HG03039 (cell line): ENCODE results near the gene RTN4RL2.

ENCODE experiments used
- ATAC-seq: cut with Tn5 transposase; IDR thresholded peaks from one replicate; pipeline ENCODE4 v1.9.1; 2021; ENCODE audit warnings: mild to moderate bottlenecking, moderate library complexity; ENCODE audit not compliant: unreplicated experiment

Gene RTN4RL2

DNA sequence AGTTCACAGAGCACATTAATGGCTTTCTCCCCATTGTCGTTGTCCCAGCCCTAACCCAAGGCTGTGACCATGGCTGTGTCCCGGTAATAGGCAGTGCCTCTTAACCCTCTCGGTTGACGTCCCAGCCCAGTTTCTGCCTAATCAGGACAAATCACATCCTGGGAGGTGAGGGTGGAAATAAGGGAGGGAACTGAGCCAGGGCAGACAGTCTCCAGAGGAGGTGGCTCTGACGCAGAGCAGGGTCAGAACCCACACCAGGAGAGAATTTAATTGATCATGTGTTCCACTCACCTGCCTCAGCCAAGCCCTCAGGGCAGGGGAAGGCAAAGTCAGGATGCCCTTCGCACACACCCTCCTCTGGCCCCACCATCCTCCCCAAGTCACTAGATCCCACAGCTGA lies 38.2 kb downstream of the RTN4RL2 start:
- no peak for ATAC-seq

DNA sequence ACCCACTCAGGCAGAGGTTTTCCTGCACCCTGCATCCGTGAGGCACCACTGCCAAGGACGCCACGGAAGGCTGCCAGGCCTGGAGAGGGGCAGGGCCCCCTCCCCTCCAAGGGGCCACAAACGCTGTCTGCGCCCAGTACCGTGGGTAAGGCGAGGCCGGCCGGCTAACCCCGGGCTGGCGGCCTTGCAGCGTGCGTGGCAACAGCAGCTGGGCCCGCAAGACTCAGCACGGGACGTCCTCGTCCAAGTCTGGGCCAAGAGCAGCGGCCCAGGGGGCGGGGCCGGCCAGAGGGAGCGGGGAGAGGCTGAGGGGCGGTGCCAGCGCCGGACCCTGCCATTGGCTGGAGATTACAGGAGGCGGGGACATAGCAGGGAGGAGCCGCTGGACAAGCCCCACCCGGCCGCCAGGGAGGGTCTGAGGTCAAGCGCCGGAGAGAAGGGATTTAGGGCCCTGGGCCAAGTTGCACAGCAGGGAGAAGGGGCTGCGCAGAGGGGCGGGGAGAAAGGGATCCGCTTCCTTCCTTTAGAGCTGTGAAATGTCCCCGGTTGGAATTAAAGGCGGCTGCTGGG lies 39.2 kb downstream of the RTN4RL2 start:
- peak; percentile 99 for ATAC-seq

DNA sequence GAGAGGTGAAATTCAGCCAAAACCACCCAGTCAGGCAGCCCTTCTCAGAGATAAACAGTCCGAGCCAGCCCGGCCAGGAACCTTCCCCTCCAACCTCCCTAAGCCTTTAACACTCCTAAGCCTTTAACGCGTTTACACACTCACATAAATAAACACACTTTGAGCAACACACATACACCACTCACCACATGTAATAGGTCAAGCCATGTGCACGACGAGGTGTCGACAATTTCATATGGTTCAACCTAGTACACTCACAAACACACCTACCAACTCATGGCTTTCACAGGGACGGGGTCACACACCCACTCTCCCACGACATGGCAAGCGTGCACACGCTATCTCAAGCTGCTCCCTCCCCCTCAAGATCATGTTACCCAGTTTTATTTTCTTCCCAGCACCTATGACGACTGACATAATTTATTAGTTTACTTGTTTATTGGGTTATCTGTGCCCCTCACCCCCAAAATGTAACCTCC lies 39.7 kb downstream of the RTN4RL2 start:
- no peak for ATAC-seq

DNA sequence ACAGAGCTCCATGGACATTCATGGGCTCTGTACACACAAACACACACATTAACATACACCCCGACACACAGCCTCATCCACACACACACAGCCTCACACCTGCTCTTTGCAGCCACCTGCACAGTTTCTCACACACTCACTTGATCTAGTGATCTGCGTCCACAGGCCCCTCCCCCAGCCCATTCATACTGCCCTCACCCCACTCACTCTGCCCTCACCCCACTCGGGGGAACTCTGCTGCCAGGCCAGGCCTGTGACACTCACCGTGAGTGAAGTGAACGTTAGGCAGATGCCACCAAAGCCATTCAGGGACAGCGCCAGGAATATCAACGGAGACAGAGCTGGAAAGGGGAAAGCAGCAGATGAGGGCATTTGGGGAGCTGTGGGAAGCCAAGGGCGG lies 40.2 kb downstream of the RTN4RL2 start:
- ATAC-seq = no peak

DNA sequence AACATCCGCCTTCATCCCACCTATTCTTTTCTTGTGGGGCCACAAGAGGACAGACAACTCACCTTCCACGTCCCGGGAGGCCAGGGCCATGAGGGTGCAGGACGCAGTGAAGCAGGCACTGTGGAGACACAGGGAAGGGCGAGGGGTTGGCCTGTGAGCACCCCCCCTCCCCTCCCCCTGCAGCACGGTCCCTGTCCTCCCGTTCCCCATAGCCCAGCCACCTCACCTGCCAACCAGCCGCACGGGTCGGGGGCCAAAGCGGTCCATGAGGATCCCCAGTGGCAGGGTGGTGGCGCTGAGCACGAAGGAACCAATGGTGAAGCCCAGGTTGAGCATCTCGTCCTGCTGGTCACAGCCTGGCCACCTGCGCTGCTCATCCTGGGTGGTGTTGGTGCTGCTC lies 40.6 kb downstream of the RTN4RL2 start:
- ATAC-seq = no peak

DNA sequence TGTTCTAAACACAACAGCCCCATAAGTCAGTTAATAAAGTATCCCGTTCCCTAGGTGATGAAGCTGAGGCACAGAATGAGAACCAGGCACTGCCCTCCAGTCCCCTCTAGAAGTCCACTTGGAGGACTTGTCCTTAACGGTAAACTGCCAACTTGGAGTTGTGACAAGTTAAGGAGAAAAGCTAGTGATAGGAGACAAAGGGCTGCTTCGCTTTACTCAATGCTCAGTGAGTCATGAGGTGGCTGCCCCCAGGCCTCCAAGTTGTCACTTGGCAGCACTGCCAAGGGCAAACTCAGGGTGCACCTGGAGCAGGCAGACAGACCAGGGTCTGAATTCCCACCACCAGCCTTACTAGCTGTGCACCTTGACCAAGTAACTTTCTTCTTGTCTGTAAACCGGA lies 41.6 kb downstream of the RTN4RL2 start:
- no peak for ATAC-seq

DNA sequence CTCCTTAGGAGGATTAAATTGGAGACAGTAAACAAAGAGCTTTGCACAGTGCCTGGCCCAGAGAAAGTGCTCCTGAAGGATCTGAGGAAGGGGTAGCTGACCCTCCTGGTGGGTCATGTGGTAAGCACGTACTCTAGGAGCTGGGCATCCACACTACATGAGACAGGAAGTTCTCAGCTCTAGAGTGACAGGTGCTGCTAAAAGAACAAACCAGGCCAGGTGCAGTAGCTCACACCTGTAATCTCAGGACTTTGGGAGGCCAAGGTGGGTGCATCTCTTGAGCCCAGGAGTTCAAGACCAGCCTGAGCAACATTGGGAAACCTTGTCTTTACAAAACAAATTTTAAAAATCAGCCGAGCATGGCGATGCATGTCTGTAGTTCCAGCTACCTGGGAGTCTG lies 42.0 kb downstream of the RTN4RL2 start:
- no peak for ATAC-seq

DNA sequence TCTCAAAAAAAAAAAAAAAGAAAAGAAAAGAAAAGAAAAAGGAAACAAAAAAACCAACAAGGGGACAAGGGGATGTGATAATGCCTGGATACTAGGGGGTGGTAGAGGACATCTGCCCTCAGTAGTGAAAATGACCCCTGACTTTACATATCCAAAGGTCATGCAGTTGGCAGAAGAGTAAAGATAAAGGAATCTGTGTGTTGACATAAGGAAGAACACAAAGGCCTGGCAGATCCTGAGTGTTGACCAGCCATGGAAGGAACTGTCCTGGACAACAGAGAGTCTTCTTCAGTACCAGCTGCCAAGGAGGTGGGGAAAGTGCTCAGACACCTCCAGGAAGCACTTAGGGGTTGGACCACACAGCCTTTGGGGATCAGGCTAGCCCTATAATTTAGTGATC lies 42.5 kb downstream of the RTN4RL2 start:
- no peak for ATAC-seq

DNA sequence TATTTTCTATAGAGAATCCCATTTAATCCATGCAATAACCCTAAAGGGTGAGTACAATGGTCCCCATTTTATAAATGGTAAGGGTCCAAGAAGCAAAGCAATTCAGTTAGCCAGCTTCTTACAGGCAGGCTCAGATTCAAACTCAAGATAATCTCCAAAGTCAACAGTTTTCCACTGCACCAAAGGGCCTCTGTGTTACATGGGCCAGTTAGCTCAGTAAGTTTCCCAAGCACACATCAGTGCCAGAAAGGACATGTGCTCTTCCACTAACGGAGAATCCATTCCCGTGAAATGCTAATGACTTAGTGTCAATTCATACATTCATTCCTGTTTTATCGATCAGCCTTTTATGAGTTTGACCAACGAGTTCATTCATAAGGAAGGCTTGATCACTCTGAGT lies 44.2 kb downstream of the RTN4RL2 start:
- no peak for ATAC-seq

DNA sequence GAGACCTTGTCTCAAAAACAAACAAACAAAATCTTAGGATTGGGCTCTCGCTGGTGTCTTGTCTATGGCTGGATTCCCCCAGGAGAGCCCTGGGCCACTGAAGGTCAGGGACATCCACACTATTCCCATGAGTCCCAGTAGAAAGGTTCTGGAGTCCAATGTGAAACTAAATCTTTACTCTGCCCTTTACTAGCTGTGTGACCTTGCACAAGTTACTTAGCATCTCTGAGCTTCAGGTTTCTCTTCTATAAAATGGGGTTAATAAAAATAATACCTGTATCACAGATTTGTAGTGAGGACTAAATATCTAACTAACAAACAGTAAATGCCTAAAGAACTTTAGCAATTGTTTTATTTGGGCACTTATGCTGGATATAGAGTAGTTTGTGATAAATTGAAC lies 46.2 kb downstream of the RTN4RL2 start:
- no peak for ATAC-seq

DNA sequence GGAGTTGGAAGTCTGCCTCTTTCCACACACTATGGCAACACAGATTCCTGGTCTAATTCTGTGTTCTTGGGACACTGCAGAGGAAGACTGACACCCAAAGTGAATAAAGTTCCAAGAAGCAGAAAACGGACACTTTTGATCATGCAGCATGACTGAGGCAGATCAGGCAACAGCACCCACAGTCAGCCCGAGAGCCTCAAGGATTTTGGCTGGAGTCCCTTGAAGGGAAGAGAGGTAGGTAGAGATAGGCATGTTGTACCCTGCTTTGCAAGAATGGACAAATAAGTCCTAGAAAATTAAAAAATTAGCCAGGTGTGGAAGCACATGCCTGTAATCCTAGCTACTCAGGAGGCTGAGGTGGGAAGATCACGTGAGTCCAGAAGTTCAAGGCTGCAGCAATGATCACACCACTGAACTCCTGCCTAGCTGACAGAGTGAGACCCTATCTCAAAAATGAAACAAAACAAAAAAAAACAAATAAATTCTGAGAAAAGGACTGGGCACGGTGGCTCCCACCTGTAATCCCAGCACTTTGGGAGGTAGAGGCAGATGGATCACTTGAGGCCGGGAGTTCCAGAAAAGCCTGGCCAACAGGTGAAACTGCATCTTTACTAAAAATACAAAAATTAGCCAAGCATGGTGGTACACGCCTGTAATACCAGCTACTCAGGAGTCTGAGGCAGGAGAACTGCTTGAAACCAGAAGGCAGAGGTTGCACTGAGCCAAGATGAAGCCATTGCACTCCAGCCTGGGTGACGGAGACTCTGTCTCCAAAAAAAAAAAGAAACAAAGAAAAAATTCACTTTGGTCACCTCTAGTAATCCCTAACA lies 48.2 kb downstream of the RTN4RL2 start:
- no peak for ATAC-seq

DNA sequence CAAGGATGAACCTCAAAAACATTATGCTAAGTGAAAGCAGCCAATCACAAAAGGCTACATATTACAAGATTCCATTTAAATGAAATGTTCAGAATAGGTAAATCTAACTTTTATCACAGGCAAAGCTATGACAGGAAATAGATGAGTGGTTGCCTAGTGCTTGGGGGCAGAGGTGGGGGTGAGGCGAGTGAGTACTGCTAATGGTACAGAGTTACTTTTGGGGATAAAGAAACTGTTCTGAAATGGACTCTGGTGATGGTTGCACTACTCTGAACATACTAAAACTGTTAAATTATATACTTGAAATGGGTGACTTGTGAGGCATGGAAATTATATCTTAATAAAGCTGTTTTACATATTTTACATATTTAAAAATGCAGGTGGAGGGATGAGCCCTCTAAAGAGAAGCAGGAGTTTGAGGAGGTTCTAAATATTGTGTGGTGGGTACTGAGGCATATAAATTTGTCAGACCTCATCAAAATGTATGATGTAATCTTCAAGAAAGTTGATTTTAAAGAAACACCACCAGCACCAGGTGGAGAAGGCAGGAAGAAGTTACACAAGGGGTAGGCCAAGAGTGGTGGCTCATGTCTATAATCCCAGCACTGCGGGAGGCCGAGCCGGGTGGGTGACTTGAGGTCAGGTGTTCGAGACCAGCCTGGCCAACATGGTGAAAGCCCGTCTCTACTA lies 51.6 kb downstream of the RTN4RL2 start:
- ATAC-seq = no peak

DNA sequence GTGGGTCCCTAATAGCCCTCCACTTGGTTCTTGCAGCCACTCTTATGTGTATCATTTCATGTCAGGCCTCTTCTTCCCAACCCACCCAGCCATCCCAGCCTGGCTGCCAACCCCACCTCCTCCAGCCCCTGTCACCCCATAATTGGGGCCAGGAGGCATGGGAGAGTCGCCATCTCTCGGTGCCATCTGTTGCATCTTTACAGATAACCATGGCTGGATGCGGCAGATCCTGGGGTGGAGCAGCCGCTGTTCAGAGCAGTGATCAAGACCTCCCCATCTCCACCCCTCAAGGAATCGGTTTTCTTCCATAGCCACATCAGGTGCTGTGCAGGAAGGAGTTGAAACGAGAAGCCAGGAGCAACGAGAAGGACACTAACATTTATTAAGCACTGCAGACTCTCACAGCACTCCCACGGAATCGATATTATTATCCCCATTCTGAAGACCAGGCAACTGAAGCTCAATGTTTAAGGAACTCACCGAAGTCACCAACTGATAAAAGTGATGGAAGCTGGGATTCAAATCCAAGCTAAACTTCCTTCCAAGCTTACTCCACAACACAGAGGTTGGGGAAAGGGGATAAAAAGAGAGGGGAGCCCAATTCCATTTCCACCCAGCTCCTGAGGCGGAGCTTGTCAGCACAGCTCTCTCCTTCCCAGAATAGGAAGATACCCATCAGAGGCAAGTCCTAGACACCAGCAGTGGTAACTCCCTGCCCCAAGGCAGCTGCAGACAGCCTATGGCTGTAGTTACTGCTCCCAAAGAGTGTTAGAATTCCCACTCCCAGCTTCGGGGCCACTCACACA lies 52.5 kb downstream of the RTN4RL2 start:
- ATAC-seq = no peak

DNA sequence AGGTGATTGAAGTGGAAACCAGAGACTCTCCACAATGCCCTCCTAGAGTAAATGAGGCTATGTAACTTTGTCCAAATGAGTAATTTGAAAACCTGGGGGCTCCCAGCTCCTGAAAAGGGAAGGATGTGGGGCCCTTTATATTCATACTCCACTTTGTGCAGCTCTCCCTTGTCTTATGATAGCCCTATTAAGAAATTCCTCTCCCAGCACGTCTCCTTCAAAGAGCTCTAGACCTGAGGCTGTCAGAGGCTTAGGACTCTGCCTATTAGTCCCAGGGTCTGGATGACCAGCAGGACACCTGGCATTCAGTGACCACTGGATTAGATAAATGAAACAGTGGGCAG lies 53.1 kb downstream of the RTN4RL2 start:
- no peak for ATAC-seq

DNA sequence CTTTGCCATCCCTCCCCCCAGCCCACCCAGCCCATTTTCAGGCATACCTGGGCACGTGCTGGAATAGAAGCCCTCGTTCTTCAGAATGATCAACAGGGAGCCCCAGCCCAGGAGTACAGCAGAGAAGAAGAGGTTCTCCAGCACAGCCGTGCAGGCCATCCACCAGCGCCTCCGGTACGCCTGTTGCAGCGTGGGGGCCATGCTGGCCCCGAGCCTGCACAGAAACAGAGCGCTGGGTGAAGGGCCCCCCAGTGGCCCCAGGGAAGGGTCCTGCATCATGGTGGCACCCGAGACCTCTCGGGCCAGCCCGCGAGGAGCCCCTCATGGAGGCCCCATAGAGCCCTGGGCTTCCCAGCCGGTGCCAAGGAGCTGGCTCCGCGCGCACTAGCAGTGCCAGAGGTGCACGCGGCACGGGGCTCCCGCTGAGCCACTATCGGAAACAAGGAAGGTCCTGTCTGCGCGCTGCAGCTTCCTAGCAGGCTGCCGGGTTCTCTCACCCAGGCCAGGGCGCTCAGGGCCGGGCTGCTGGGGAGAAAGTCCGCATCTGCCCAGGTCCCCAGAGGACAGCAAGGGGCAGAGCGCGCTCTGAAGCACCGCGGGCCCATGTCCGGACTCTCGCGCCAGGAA lies 53.7 kb downstream of the RTN4RL2 start:
- ATAC-seq = peak; percentile 31

DNA sequence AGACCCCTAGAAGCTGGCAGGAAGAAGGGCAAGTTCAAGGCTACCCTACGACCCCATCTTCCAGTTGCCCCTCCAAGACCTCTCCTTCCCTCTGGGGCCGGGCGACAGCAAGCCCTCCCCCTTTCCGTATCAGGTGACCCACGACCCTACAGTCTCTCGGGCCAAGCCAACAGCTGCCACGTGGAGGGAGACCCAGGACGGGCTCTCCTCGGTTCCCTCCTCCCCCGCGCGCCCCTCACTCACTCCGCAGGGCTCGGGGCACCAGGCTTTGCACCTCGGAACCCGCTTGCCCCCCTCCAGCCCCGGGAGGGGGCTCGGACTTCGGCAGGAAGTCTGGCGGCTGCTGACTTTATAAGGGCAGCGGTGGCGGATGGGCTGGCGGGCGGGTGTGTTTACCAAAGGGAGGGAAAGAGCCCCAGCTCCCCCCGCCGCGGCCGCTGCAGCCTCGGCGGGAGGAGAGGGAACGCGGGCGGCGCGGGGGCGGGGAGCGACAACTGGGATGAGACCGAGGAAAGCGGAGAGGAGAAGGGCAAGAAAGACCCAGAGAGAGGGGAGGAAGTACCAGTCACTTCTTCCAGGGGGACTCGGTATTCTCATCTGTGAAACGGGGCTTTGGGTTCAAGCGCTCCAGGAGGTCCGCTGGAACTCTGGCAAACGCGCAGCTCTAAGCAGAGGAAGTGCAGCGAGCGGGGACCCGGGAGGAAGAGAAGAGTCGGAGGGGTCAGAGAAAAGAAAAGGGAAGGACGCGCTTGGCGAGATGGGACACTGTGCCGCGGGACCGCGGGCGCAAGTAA lies 54.4 kb downstream of the RTN4RL2 start:
- ATAC-seq = peak; percentile 38

DNA sequence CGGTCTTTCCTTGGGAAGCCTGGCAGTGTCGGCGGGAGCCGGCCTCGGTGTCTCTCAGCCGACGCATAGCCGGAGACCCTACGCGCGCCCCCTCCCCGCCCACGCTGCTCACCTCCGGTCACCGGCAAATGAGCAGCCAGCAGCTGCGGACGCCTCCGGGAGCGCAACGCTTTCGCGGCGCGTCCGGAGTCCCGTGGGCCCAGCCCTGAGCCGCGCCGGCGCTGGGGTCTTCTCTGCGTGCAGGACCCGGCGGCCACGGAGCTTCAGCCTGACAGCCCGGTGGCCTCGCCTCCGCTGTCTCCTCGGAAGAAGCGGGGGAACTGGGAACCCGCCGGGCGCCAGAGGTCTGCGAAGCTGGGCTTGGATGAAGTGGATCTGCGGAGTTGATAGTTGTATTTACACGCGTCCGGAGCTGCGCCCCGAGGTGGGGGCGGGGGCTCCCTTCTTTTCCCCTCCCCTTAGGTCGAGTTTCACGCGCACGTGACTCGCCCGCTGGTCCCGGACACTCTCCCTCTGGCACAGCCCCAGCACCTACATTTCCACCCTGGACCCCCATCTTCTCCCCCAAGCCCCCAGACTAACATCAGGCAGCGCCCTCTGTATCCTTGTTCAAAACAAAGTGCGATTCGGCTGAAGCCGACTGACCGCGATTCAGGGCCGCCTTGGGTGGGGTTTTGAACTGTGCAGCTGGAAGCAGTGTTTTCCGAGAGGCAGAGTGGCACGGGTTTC lies 55.2 kb downstream of the RTN4RL2 start, which contains the start of gene SLC43A1:
Gene SLC43A1, minus strand, starts transcription at position 371 of the 729 bp plus-strand sequence. CDS start 1,591 bp downstream, outside the sequence.
- ATAC-seq = peak; percentile 40

DNA sequence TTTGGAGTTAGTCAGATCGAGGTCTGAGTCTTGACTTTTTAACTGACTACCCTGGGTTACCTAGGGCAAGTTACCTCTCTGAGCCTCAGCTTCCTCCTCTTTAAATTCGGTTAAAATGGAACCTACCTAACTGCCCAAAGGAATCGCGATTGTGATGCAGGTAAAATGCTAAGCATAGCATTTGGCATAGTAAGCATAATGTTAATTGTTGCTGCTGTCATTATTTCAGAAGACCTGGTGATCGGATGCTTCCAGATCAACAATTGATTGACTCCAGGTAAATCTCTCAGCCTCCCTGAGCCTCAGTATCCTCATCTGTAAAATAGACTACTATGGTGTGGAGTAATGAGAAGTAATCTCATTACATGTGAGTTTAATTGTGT lies 55.7 kb downstream of the RTN4RL2 start:
- no peak for ATAC-seq

DNA sequence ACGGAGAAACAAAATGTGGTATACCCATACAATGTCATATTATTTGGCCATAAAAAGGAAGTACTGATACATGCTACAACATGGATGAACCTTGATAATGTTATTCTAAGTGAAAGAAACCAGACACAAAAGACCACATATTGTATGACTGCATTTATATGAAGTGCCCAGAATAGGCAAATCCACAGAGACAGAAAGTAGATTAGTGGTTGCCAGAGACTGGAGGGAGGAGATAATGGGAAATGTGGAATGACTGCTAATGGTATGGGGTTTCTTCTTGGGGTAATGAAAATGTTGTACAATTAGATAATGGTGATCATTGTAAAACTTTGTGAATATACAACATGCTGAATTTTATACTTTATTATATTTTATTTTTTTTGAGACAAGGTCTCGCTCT lies 60.8 kb downstream of the RTN4RL2 start:
- no peak for ATAC-seq
